Stimulated activated CD8-positive, alpha-beta memory T cell treated with anti-CD3 and anti-CD28 coated beads, Interleukin-2, amount 100 ng/mL, for 48 hours (primary cell): Measurements from ENCODE around the gene BCL10.

Experiments used
- DNase-seq, 2 donors: peaks; one replicate each; pipeline ENCODE4 v3.0.0-alpha.2; 2020; ENCODE audit warnings: low read depth in 2 of 2

BCL10 gene

GRCh38 chr1:85276215-85276977 is at the start of gene BCL10:
Gene BCL10 (minus strand): TSS chr1:85276632. CDS start chr1:85276352, 280 bp downstream.
- peak; percentile 94 to 96 for DNase-seq

GRCh38 chr1:85325920-85326319 is 49.5 kb upstream of the BCL10 start:
- no peak for DNase-seq

- DNase-seq, result no peak
These were observed 47.3 kb upstream of the BCL10 start for GRCh38 chr1:85323770-85324169.

GRCh38 chr1:85322655-85323054 is 46.2 kb upstream of the BCL10 start:
- no peak for DNase-seq

GRCh38 chr1:85321237-85321964 is 45.0 kb upstream of the BCL10 start:
- peak in 1 of 2 donors; percentile 23 for DNase-seq

GRCh38 chr1:85320371-85321131 is 44.1 kb upstream of the BCL10 start:
- DNase-seq, result no peak

GRCh38 chr1:85319931-85320330 is 43.5 kb upstream of the BCL10 start:
- no peak for DNase-seq

- DNase-seq, result no peak
These were observed 43.1 kb upstream of the BCL10 start for GRCh38 chr1:85319491-85319890.

- DNase-seq, result no peak
These were observed 41.8 kb upstream of the BCL10 start for GRCh38 chr1:85318217-85318616.

GRCh38 chr1:85317560-85317959 is 41.1 kb upstream of the BCL10 start:
- no peak for DNase-seq

GRCh38 chr1:85316321-85316720 is 39.9 kb upstream of the BCL10 start:
- no peak for DNase-seq

GRCh38 chr1:85315789-85316188 is 39.4 kb upstream of the BCL10 start:
- DNase-seq, result no peak

GRCh38 chr1:85314726-85315125 is 38.3 kb upstream of the BCL10 start:
- DNase-seq, result no peak

- DNase-seq, result no peak
These were observed 37.7 kb upstream of the BCL10 start for GRCh38 chr1:85313888-85314696.

GRCh38 chr1:85311818-85312217 is 35.4 kb upstream of the BCL10 start:
- no peak for DNase-seq

- no peak for DNase-seq
These were observed 32.5 kb upstream of the BCL10 start for GRCh38 chr1:85308833-85309350.

- DNase-seq, result peak; percentile 64 to 67
These were observed 31.8 kb upstream of the BCL10 start for GRCh38 chr1:85307987-85308832.

GRCh38 chr1:85306236-85306635 is 29.8 kb upstream of the BCL10 start:
- no peak for DNase-seq

GRCh38 chr1:85303440-85304162 is 27.2 kb upstream of the BCL10 start:
- DNase-seq, result no peak

GRCh38 chr1:85300140-85300539 is 23.7 kb upstream of the BCL10 start:
- no peak for DNase-seq
